ENCODE data around the gene SCAP.
A peak's percentile ranks its signal among the peaks of the same experiment; 100 is the strongest.
"Not testable (repeated sequence)": the region's sequence is repeated elsewhere in the genome, so short reads cannot be mapped to it uniquely, and the experiment has no call there.

The SCAP gene

GRCh38 chr3:47392933-47393332, 82.8 kb downstream of the SCAP start:
- no peak for DNase-seq

GRCh38 chr3:47385796-47386195, 89.9 kb downstream of the SCAP start:
- no peak for DNase-seq

- no peak for DNase-seq
Measured at GRCh38 chr3:47385007-47385406, 90.7 kb downstream of the SCAP start.

- no peak for DNase-seq
Measured at GRCh38 chr3:47384425-47384824, 91.3 kb downstream of the SCAP start.

GRCh38 chr3:47381317-47382157, 94.2 kb downstream of the SCAP start:
- DNase-seq: peak; percentile 71 to 77

GRCh38 chr3:47380601-47381316, 95.0 kb downstream of the SCAP start, which contains the start of gene PTPN23:
TSS of gene PTPN23 (plus strand) at chr3:47381021. CDS start at chr3:47381097, 76 bp downstream.
- DNase-seq: peak; percentile 98 to 99

GRCh38 chr3:47380026-47380600, 95.6 kb downstream of the SCAP start:
- DNase-seq: no peak

- DNase-seq: no peak
Measured at GRCh38 chr3:47379411-47379899, 96.3 kb downstream of the SCAP start.

GRCh38 chr3:47378869-47379268, 96.9 kb downstream of the SCAP start:
- DNase-seq: no peak

GRCh38 chr3:47377186-47377585, 98.6 kb downstream of the SCAP start:
- no peak for DNase-seq

- no peak for DNase-seq
Measured at GRCh38 chr3:47376393-47376792, 99.3 kb downstream of the SCAP start.

GRCh38 chr3:47374587-47374986, 101.2 kb downstream of the SCAP start:
- DNase-seq: no peak

- peak; percentile 10 to 33 for DNase-seq
Measured at GRCh38 chr3:47370887-47371697, 104.6 kb downstream of the SCAP start.

GRCh38 chr3:47370020-47370419, 105.7 kb downstream of the SCAP start:
- not testable (repeated sequence) for DNase-seq

GRCh38 chr3:47367631-47368030, 108.1 kb downstream of the SCAP start:
- DNase-seq: no peak

GRCh38 chr3:47366833-47367232, 108.9 kb downstream of the SCAP start:
- no peak for DNase-seq

GRCh38 chr3:47365213-47366153, 110.3 kb downstream of the SCAP start:
- no peak for DNase-seq

Measured in CD4-positive, alpha-beta T cell treated with Interferon alpha-2 for 1 hour (primary cell).